Daoy (cell line): ENCODE data around the gene NEDD9. TPM values are rescaled to one million over a fixed set of nuclear protein-coding genes. Genes with fewer than 3 reads are reported as not detected.

Source experiments
- DNase-seq: peaks from one replicate; pipeline ENCODE4 v3.0.0-alpha.2; 2015; ENCODE audit warnings: low read depth
- total RNA-seq: library from RNA; depleted of rRNA; stranded (reverse); fragments of >200 nt; shearing (Covaris generic); gene quantifications from 2 replicates; pipeline ENCODE4 v1.2.3, GENCODE V29; 2014

The NEDD9 gene
- total RNA-seq, 1 experiment from 2014 or later = 20.5 TPM

DNA sequence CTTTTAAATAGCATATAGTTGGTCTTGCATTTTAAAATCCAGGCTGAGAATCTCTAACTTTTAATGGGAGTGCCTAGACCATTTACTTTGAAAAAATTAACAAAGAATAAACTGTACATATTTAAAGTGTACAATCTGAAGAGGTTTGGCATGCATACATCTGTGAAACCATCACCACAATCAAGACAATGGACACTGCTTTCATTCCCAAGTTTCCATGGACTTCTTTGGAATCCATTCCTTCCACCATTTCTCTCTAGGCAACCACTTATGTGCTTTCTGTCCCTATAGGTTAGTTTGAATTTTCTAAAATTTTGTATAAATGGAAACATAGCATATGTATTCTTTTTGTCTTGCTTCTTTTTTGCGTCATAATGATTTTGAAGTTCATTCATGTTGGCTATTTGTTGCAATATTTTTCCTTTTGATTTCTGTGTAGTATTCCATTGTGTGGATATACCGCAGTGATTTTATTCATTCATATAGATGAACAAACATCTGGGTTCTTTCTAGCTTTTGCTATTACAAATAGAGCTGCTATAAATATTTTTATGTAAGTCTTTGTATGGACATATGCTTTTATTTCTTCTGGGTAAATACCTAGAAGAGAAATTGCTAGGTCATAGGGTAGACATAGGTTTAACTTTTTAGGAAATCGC lies 50.9 kb downstream of the NEDD9 start:
- DNase-seq = no peak

DNA sequence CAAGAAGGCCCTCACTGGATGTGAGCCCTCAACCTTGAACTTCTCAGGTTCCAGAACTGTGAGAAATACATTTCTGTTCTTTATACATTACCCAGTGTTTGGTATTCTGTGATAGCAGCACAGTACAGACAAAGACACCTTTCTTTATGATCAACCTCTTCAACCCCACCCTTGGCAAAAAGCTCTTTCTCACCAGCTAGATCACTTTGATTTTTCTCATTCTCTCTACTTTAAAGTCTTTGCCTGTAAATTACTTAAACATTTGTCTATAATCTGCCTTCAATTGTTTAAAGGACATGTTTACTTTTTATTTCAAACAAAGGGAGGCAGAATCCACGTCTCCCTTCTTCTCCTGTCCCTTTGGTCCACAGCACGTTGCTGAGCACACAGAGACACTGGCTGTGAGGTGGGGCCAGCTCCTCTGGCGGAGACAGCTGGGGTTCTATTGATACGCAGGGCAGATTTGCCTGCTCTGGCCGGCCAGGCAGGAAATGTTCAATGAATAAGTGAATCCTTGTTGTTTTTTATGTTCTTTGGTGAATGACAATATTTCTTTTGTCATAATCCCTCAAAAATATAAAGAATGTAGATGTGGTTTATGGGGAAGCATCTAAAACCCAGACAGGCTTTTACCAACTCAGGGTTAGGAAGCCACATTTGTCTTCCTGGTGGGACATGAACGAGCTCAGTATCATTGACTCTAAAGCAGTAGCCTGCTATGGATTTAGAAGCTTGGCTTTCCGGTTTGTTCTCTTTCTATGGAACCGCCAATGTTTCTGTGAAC lies 52.9 kb downstream of the NEDD9 start:
- DNase-seq = no peak

DNA sequence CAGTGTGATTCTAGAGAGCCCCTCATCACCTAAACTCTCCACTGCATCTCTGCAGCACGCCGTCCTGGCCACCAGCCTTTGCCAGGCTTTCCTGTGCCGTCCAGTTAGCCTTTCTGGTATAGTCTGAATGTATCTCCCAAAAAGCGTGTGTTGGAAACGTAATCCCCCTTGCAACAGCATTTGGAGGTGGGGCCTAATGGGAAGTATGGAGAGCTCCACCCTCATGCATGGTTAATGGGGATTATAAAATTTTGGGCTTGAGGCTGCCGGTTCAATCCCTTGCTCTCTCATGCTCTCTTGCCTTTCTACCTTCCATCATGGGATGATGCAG lies 53.4 kb downstream of the NEDD9 start:
- no peak for DNase-seq

DNA sequence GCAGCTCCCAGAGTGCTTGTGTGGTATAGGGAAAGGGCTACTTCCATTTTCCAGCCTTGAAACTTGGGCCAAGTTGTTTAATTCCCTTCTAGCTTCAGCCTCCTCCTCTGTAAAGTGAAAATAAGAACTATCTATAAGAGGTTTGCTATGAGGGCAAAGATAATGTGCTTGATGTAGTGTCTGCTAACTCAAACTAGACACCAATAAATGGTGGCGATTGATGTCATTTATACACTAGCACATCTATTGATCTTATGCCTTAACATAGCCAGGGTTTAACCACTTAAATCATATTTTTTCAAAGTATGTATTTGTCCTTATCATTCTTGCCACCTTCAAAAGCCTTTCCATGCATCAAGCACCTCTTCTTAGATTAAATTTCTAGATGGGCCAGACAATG lies 55.2 kb downstream of the NEDD9 start:
- no peak for DNase-seq

DNA sequence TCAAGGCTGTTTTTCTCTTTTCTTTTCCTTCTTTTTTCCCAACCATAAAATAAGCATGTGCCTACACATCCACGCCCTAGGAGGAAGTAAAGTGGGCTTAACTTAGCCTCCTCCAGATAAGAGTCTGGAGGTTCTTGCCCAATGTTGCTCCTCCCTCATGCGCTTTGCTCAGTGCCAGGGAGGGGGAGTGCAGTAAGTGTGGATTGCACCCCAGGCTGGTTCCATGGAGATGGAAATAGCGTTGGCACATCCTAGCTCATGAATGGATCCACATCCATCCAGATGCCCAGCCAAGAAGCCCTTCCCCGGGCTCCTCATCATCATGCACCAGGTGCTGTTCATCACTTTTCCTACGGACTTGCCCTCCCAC lies 58.2 kb downstream of the NEDD9 start:
- DNase-seq = no peak

DNA sequence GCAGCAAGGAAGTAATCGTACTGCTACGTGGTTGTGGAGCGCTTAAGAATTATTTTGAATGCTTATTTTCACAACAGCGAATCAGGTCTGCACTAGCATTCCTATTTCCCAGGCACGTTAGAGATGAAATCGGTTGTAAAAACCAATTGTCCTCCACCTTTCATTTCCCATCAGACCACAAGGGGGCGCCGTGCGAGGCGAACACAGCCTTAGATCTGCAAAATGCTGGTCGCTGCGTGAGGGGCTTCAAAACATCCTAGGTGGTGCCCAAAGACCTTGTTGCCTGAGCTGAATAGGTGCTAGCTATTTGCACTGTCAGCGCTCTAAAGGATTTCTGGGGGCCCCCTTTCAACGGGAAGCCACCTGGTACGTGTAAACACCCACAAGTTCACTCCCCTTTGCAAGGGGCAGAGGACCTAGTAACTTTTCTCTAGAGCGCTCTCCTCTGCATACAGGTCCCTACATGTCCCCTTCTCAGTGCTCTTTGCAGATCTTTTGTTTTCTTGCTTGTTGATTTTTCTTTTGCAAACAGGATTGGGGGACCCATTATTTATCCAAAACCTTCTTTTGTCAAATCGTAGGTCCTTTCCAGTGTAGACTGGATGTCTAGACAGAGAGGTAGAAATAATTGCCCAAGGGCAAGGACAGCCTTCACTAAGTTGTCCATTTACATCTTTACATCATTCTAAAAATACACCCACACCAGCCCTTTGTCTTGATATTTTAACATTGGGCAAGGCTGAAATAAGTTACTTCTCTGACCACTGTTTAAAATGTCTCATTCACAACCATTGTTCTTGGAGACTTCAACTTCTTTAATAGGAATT lies 59.8 kb downstream of the NEDD9 start:
- DNase-seq = peak; percentile 65

DNA sequence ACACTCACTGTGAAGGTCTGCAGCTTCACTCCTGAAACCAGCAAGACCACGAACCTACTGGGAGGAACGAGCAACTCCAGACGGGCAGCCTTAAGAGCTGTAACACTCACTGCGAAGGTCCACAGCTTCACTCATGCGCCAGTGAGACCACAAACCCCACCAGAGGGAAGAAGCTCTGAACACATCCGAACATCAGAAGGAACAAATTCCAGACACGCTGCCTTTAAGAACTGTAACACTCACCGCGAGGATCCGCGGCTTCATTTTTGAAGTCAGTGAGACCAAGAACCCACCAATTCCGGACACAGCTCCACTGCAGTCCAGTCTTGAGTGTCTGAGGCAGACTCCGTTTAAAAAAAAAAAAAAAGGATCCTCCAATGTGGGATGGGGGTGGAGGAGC lies 60.5 kb downstream of the NEDD9 start:
- DNase-seq = no peak

DNA sequence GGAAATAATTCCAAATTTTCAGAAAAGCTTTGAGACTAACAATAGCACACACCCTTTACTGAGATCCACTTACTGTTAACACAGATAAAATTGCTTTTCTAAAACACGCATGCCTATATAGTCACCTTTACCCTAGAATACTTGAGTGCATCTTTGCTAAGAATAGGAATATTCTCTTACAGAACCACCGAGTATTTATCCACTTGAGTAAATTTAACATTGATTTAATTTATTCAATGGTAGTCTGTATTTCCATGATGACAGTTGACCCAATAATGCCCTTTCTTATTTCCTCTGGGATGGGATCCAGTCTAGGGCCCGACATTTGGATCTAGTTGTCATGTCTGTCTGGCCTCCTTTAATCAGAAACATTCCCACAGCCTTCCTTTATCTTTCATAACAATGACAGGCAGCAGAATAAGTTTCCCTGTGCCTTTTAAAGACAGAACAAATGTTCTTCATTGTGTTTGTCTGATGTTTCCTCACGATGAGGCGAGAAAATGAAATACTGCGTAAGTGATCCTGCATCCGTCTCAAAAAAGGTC lies 64.3 kb downstream of the NEDD9 start:
- no peak for DNase-seq

DNA sequence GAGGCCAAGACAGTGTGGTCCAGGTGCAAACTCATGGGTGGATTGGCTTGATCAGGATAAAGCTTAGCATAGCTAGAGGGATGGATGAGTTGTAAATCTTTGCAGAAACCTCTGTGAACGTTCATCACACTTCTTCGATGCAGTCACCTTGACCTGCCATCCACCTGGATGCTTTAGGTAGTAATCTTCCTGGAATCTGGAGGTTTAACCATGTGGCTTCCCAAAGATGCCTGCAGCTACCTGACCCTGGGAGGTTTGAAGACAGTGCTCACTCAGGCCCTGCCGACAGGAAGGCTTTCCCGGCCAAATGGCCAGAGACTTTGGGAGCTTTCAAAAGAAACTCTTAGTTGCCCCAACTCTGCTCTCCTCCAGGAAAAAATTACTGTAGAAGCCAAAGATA lies 65.5 kb downstream of the NEDD9 start:
- no peak for DNase-seq

DNA sequence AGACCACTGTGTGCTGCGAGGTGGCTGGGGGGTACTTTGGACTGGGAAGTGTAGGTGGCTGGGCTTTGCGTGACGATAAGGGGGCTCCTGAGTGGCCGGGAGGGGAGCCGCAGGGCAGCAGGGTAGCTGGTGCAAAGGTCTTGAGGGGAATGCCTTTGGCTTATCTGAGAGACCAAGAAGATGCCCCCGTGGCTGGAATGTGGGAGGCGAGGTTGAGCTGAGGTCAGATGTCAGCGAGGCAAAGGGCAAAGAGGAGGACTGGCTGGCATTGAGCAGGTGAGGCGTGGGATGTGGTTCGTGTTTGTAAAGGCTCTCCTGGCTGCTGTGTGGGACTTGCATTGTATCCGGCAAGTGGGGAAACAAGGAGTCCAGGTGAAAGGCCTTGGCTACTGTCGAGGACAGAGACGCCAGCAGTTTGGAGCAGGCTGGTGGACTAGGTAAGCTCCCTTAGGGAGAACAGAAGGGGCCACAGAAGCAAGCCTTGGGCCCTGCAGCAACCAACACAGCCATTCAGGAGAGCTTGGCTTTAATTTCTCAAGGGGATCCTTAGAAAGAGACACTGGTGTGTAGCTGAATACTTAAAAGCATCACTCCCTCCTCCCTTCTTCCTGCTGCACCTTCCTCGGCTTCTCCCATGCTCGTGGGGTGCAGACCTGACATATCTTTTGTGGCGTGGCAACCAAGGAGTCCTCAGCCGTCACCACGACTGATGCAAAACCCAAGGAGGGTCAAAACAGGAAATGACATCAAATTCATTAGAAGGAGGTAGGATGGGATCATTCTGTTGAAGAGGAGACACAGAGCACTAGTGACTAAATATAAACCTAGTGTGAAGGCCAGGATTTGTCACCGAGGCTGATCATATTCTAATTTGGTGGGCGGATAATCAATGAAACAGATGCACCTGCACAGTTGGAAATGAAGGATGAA lies 67.5 kb downstream of the NEDD9 start:
- DNase-seq = no peak

DNA sequence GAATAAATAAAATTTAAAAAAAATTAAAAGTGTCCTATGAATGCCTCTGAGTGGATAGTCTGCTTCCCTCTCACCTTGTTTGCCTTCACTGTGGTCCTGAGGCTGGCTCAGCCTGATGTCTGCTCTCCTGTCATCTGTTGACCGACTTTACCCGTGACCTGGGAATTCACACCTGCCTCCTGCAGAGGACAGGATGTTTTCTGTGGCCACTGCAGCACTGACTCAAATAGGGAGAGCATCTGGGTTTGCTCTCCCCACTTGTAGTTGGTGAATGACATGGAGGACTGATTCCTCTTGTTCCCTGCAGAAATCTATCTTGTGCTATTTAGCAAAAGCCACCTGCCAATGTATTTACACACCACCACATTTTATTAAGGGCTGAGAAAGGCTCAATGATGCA lies 68.5 kb downstream of the NEDD9 start:
- no peak for DNase-seq

DNA sequence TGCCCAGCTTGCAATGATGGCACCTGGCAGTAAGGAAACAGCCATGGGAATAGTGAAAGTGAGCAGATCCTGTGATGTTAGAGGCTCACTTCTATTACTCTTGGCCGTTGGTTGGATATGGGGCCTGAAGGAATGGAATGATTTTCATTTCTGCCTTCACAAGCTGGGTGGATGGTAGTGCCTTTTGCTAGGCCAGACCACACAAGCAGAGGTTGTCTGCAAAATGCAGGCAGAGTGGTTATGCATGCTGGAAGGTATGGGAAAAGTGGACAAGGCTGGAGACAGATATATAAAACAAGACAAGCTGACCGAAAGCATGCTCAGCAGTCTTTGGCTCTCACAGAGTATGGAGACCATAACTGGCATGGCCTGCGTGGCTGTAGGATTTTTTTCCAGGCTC lies 70.2 kb downstream of the NEDD9 start:
- DNase-seq = no peak

DNA sequence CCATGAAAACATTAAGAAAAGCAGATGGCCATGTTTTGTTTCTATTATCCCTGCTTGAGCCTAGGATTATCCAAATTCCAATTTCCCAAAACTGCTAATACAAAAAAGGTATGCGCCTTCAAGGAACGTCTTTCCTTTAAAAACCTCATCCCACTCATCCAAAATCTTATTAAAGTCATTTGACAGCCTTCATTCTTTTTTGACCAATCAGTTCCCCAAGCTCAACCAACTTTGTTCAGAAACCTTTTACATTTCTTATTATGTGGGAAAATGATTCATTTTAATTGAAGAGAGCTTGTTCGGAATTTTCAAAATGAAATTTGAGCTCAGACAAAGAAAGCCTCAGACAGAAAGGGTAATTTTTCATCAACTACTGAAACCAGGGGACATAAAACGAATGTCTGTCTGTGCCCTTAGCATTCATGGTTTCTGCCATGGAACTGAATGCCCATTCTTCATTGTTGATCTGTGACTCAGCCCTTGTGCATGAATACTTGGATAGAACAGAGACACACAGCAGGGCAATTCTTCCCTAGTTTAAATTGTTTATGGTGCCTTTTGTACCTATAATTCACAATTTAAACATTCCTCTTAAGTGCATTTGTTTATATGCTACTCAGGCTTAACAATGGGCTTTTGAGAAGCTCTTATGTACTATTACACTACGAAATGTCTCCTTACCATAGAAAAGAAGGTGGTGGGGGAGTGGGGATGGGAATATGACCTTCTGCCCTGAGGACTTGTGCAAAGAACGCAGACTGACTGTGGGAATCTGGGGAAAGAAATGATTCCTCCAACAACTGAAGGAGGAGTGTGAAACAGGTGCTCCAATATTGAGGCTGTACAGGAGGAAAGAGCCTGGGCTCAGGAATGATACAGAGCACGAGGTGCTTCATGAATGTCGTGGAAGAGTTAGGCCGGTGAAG lies 71.2 kb downstream of the NEDD9 start:
- DNase-seq = peak; percentile 59

DNA sequence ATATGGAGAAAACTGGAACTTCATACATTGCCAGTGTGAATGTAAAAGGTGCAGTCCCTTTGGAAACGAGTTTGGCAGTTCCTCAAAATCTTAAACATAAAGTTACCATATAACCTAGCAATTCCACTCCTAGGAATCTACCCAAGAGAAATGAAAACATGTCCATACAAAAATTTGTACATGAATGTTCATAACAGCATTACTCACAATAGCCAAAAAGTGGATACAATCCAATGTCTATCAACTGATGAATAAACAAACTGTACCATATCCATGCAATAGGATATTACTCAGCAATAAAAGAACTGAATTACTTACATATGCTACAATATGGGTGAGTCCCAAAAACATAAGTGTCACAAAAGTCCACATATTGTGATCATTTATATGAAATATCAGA lies 72.3 kb downstream of the NEDD9 start:
- no peak for DNase-seq

DNA sequence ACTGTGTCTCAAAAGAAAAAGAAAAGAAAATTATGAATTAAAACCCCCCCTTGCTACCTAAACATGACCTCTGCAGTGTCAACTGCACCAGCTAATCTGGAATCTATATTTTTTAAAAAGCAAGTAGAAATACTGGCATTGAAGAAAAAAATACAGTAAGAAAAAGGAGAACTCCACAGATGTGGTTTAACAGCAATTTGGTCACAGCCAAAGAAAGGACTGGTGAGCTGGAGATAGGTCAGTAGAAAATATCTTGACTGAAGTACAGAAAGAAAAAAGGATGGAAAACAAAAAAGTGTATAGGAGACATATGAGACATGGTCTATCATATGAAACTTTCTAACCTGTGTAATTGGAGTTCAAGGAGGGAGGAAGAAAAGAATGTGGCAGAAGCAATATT lies 76.9 kb downstream of the NEDD9 start:
- DNase-seq = no peak

DNA sequence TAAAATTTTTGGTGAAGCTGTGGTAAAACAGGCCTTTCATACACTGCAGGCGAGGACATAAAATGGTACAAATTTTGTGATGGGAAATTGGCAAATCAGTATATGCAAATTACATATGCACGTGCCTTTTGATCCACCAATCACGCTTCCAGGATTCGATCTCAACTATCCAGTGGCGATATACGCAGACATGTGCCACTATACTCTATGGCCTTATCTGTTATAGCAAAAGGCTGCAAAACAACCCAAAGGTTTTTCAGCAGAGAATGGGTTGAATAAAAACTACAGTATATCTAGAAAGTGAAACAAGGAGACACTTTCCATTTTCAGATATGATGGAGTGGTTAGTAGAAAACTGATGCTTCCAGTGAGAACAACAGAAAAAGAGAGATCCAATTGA lies 79.0 kb downstream of the NEDD9 start:
- DNase-seq = no peak

DNA sequence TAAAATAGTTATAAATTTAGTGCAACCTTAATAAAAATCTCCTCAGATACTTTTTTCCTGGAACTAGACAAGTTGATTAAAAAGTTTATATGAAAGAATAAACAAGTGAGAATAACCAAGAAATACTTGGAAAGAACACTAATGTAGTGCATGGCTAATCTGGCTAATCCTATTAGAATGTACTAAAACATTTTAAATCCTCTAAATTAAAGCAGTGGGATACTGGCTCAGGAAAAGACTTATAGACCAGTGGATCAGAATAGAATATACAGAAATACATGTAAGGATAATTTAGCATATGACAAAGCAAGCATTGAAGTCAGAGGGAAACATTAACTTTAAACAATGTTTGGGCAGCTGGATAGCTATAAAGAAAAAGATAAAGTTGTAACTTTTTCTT lies 79.9 kb downstream of the NEDD9 start:
- DNase-seq = no peak

DNA sequence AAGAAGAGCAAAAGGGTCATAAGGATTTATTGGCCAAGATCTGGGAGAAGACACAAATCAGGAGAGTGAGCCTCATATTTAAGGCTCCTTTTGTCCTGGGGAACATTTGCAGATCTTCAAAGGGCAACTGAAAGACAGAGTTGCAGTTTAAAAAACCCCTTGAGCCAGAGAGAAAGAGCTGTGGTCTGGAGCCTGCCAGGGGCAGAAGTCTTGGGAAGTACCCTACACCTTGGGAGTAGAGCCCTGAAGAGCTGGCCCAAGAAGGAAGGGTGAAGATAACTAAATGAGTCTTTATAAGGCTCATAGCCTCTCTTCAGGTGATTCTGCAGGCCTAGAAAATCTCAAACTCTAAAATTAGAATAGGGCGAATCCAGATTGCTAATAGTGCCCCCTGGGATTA lies 81.0 kb downstream of the NEDD9 start:
- no peak for DNase-seq

DNA sequence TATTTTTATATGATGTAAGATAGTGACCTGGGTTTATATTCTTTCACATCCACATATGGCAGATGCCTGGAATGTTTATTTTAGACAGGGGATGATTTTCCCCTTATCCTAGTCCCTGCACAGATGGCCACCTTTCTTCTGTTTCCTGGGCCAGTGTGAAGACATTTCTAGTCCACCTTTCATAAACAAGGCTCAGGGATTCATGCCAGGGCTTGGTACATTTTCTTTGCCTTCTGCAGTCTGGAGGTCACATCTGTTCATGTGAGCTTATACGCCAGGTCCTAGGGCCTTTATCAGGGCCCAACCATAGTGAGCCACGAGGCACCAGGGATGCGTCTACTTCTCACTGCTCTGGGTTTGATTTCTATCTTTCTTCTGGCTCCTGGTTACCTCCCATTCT lies 82.9 kb downstream of the NEDD9 start:
- DNase-seq = no peak

DNA sequence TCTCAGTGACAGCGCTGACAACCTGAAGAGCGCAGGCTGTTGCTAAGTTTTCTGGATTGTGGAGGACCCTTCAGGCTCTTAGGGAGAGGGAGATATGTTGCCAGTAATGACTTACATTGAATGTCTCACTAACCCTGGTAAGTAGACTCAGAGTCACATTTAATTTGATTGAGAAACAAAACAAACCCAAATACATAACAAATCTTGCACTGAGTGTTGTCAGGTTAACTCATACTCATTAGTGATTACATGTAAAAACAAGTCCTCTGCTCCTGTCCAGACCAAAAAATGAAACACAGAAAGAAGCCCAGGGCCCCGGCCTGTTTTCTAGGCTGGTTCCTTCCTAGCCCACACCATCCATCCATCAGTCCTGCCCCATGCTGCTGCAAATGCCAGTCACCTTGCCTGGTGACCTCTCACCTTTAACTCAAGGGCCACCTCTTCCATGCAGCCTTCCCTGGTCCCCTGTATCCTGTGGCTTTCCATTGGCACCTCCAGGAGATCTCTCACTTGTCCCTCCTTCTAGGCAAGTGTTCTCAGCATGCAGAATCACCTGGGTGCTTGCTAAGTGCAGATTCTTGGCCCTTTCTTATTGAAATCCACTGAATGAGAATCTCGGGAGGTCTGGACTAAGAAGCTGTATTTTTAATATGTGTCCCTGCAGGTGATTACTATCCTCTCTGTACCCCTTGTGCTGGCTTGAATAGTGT lies 86.2 kb downstream of the NEDD9 start:
- DNase-seq = no peak
